GM21367 (cell line): ENCODE data around the gene CA5A.
"Not testable (repeated sequence)": the region's sequence is repeated elsewhere in the genome, so short reads cannot be mapped to it uniquely, and the experiment has no call there.

Source experiments
- ATAC-seq: cut with Tn5 transposase; IDR thresholded peaks from one replicate; pipeline ENCODE4 v1.9.1; 2021; ENCODE audit not compliant: unreplicated experiment

CA5A gene

DNA sequence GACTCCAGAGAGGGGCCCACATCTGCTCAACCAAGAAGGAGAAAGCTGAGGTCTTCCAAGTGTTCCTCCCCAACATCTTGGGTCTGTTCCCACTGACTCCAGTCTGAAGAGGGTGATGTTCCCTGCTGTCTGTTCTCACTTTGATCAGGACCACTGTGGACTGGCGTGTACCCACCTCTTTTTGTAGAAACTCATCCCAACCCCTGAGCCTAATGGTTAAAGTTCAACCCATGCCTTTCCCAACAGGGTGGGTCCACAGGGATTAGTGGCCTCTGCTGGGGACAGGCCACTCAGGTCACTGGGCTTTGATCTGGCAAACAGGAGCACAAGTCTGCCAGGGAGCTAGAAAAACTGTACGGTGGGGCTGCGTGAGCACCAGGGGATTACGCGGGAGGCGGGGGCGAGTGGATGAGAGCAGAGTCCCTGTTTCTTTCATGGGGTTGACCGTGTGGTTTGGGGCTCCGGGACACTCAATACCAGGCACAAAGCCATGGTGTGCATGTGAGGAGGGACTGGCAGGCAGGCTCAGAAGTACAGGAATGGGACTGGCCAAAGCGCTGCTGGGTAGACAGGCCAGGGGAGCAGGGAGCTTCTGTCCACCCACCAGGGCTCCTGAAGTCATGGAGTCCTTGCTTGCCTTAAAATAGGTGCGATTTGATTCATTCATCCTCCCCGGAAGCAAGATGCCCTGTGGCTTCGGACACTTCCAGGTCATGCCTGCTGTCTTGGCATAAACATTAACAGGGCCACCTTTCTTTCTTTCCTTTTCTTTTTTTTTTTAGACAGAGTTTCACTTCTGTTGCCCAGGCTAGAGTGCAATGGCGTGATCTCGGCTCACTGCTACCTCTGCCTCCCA is at the start of gene CA5A:
Gene CA5A (minus strand): TSS at position 155 of the 856 bp plus-strand sequence. CDS start 79 bp downstream, at position 76.
- no peak for ATAC-seq

DNA sequence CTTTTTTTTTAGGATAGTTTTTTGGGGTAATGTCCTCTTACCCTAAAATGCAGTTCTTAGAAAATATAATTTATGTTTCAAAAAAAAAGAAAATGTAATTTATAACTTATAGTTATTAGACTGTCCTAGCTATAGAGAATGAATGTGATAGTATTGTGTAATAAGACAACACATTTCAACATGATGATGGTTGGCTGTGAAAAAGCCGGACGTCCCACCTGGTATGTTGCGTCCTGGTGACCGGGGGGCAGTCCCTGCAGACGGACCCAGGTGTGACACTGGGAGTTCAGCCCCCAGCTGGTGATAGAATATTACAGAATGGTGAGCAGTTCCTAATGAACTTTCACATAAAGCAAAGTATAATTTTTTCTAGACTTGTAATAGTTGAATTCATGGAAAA is 49.2 kb upstream of the CA5A start:
- ATAC-seq: not testable (repeated sequence)

- ATAC-seq: no peak
Observed at GRCh38 chr16:87984632-87985267, 48.4 kb upstream of the CA5A start.

GRCh38 chr16:87984180-87984579 is 47.9 kb upstream of the CA5A start:
- ATAC-seq: not testable (repeated sequence)

DNA sequence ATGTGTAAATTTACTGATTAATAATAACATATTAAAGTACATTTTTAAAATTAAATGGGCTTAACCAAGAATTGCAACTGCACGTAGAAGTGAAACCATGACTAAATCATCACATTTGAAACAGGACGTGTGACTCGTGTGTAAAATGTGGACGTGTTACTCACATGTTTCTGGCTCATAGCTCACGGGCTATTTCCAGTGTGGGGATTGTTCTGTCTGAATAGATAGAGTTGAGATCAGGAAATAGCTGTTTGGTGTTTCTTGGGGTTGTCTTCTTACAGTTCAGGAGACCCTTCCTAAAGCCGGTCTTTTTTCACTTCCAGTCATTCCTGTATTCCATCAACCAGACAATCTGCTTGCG is 47.4 kb upstream of the CA5A start:
- not testable (repeated sequence) for ATAC-seq

- not testable (repeated sequence) for ATAC-seq
Observed at GRCh38 chr16:87983072-87983736, 46.9 kb upstream of the CA5A start.

DNA sequence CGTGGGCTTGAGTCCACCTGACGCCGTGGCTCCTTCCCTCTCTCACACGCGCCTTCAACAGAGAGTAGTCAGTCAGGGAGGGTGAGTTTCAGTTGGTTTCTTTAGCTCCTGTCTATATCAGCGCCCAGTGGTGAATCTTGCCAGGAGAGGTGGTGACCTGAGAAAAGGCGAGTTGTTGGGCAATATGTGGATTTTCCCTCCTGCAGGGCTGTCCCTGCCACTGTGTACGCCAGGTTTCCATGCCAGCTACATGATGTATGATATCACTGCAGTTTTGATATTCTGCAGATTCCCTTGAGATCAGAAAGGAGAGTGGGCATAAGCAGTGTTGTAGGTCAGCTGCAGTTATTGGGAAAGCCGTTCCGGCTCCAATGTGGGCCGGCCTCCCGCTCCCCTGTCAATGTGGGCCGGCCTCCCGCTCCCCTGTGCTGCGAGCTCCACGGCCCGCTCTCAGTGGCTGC is 46.3 kb upstream of the CA5A start:
- ATAC-seq: no peak

- not testable (repeated sequence) for ATAC-seq
Observed at GRCh38 chr16:87981376-87981775, 45.0 kb upstream of the CA5A start.

DNA sequence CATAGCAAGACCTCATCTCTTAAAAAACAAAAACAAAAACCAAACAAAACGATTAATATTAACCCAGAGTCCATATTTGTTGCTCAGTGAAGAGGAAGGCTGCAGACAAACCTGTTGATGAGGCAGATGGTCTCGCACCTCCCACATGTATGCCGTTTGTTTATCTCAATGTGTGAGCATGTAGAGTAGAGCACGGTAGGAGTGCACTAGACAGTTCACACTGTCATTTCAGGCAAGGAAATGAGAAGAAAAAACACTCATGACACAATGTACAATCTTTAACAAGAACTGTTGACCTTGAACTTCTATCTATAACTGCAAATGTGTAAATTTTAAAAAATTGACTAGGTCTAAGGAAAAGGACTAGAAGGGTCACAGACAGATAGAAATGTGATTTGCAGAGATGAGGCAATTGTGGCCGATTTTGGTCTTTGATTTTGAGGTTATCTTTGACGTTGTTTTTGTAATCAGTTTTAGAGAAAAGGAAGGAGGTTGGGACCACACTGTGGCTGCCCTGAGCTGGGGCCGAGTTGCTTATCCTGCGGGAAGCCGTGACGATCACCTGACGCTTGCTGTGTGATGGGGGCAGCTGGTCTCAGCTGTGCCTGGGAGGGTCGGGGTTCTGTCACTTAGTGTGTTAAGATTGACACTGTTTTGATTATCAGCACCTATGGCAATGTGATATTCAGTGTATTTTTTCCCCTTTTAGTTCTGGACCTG is 43.7 kb upstream of the CA5A start:
- ATAC-seq: not testable (repeated sequence)

DNA sequence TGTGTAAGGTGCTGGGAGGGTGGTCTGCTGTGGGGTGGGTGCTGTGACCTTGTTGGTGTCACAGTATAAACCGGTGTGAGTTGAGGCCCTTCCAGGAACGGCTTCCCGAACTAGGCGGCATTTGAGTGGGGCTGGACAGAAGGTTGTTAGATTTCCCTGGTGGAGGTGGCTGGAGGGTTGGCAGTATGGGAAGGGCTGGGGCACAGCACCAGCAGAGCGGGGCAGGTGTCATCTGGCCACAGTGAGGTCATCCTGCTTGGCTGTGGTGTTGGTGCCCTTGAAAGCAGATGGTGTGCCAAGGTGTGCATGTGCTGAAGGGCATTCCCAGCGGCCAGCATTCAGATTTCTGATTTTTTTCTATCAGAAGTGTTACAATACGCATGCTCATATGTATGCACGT is 43.0 kb upstream of the CA5A start:
- ATAC-seq: no peak

DNA sequence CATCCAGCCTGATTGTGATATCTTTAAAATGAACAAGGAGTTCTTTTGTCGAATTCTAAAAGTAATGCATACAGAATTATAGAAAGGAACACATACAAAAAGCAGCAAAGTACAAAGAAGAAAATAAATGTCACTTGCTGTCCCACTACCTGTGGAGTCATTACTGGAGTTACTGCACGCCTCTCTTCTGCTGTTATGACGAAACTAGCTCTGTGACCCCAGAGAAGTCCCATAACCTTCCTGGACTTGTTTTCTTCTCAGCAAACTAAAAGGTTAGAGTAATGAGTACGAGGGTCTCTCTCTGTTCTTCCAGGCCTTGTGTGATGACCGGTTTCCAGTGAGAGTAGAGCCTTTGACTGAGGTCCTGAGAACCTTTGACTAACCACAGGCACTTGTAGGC is 41.8 kb upstream of the CA5A start:
- ATAC-seq: no peak

GRCh38 chr16:87976665-87977064 is 40.3 kb upstream of the CA5A start:
- no peak for ATAC-seq

DNA sequence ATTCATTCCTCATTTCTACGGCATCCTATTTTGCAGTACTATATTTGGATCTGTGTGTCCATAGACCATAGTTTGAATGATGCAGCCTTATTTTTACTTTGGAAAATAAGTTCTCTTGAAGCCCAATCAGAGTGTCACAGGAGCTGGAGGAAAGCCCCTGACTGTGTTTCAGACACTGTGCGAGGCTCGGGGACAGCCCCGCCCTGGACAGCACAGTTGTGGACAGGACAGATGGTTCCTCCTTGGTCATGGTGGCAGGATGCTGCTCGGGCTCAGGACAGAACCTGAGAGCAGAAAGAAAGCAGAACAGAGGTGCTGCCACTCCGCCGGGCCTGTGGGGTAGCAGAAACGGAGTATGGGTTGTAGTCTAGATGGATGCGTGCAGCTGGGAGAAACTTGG is 37.8 kb upstream of the CA5A start:
- ATAC-seq: no peak

DNA sequence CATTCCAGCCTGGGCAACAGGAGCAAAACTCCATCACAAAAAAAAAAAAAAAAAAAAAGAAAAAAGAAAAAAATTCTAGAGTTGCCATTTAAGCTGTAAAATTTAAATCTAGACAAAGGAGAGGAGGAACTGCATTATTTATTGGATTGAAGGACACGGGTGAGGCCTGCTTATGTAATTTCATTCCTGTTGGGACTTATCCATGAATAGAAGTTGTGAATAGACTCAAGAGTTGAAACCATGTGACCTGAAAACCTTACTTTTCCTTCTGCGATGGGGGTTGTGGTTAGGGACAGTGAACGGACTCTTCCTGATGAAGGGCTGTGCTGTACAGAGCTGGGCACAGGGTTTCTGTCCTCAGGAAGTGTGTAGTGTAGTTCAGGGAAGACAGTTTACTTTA is 37.4 kb upstream of the CA5A start:
- no peak for ATAC-seq

DNA sequence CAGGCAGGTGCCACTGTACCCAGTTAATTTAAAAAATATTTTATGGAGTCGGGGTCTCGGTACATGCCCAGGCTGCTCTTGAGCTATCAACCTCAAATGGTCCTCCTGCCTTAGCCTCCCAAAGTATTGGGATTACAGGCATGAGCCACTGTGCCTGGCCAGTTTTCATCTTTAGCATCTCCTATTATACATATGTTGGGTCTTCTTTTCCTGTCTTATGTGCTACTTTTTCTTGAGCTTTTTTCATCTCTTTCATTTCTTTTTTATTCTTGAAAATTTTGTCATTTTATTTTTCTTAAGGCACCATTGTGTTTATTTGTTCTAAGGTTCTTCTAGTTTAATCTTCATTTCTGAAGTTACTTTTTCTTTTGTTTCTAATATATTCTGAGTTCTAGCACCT is 35.6 kb upstream of the CA5A start:
- ATAC-seq: no peak

DNA sequence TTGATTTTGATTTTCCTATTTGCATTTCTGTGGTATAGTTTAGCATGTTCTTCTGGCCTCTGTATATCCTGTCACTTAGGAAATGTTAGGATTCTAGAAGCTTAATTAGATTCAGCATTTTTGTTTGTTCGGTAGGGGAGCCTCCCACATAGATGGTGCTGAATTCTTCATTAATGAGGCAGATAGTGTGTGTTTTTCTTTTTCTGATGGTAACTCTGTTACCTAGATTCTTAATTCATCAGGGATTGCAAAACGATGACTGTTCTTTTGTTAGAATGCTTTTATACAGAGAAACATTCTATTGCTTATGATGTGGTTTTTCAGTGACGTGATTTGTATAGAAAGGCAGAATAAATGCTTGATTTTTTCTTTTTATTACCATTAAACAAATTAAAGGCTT is 33.9 kb upstream of the CA5A start:
- no peak for ATAC-seq

GRCh38 chr16:87968541-87968940 is 32.2 kb upstream of the CA5A start:
- ATAC-seq: no peak

GRCh38 chr16:87966685-87967185 is 30.4 kb upstream of the CA5A start:
- ATAC-seq: no peak

- no peak for ATAC-seq
Observed at GRCh38 chr16:87966064-87966645, 29.8 kb upstream of the CA5A start.

GRCh38 chr16:87965417-87965816 is 29.1 kb upstream of the CA5A start:
- no peak for ATAC-seq
